HCEC 1CT (cell line): ENCODE measurements around the gene GALT.
A peak's percentile ranks its signal among the peaks of the same experiment; 100 is the strongest.

ENCODE experiments used
- DNase-seq: peaks from one replicate; pipeline ENCODE4 v3.0.0-alpha.2; 2017

GALT gene

DNA sequence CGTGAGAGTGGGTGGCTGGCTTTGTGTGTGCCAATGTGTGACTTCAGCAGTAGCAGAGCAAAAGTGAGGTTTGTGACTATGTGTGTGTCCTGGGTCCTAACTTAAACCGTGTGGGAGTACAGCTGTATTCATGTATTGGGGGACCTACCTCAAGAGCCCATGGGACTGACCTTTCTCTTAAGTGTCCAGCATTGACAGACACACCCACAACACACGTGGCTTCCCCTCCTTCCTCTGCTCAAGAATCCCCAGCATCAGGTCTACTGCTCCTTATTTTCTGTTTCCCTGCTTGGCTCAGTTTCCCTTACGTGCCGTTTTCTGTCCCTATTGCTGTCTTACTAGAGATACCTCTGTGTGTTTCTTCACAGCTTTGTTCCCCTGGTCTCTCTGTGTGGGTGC is 6.1 kb downstream of the GALT start:
- no peak for DNase-seq

DNA sequence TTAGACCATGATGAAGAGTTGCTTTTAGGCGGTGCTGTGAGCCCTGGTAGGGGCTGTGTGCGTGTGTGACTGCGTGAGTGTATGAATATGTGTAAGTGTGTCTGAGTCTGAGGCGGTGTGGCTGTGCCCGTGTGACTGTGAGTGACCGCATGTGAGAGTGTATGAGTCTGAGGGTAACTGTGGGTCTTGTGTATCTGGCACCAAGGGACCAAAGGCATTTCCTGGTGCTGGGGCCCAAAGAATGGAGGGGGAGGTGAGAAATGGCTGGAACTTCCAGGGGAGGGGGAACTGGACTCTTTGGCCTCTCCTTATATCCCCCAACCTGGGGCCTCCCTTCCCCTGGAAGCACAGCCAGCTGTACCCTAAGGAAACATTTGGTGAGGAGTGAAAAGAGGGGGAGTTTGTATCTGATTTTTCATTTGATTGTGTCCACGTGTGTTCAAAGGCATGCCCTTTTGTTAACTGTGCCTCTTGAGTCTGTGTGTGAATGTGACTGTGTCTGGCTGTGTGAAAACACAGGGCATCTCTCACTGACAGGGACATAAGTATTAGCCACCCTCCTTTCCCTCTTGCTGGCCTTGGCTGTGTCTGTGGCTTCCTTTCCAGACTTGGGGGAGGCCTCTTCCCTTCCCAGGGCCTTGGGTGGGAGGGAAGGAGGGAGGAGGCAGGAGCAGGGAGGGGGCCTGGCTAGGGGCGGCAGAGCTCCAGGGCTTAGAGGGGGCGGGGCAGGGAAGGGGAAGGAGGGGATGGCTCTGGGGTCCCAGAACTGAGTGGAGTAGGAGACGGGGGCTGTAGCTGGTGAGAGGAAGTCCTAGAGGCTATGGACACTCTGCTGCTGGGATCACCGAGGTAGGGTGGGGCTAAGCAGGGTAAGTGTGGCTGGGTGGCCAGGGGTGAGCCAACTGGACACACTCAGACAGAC is 6.9 kb downstream of the GALT start:
- no peak for DNase-seq

DNA sequence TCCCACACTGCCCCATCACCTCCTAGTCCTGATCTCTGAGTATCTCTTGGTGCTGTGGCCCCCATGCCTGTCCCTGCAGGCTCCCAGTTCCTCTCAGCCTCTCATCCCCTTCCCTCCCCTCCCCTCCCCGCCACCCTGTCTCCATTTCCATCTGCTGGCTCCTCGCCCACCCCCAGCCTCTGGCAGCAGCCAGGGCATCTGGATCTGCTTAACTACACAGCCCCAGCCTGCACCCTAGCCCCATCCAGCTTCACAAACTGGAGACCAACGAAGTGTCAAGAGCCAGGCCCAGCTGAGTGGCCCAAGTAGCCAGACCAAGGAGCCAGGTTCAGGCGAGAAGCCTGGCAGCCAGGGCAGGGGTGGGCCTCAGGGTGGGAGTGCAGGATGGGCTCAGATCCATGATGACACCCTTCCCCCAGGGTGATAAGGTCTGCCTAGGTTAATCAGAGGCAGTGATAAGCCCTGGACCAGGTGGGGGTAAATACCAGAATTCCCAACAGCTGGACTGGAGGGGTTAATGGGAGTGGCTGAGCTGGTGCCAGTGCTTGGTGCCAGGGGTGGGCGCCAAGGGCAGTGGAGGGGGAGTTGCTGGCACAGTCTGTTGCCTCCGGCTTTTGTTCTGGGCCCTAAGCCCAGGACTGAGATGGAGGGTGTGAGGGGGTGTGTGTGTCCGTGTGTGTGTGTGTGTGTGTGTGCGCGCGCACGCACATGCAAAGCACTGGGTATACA is 8.0 kb downstream of the GALT start:
- no peak for DNase-seq

DNA sequence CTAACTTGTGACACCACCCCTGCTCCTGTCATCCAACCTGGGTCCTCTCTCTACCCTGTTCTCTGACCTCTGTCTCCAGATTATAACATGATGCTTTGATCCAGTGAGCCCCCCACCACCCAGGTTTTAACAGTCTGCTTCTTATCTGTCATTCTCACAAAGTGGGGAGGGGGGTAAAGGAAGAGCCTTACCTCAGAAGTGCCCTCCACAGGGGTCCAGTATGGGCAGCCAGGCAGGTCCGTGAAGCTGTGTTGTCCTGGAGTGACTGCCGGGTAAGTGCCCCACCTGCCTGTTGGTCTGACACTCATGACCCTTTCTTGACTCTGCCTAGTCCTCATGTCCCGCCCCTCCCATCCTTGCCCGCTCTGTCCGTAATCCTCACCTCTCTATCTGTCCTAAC is 8.9 kb downstream of the GALT start:
- no peak for DNase-seq

DNA sequence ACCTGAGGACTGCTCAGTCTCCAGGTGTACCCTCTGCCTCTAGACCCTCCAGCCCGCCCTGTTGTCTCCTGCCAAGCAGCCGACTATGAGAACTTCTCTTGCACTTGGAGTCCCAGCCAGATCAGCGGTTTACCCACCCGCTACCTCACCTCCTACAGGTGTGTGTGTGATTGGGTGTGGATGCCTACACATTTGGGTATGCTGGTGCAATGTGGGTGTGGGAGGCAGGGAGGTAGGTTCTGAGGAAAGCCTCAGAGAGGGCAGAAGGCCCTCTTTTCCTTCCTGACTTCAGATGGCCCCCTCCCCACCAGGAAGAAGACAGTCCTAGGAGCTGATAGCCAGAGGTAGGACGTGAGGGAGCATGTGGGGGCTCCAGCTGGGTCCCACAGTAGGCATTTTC is 10.5 kb downstream of the GALT start:
- DNase-seq = no peak

DNA sequence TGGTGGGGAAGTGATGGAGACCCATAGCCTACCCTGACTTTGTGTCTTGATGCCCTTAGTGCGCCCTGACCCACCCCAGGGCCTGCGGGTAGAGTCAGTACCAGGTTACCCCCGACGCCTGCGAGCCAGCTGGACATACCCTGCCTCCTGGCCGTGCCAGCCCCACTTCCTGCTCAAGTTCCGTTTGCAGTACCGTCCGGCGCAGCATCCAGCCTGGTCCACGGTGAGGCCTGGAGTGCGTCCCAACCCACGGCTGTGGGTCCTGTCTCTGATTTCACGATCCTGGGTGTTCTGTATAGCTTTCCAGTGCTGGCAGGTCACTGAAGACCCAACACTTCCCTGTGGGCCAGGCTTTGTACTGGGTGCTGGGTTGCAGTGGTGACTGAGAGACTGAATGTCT is 12.0 kb downstream of the GALT start:
- no peak for DNase-seq

DNA sequence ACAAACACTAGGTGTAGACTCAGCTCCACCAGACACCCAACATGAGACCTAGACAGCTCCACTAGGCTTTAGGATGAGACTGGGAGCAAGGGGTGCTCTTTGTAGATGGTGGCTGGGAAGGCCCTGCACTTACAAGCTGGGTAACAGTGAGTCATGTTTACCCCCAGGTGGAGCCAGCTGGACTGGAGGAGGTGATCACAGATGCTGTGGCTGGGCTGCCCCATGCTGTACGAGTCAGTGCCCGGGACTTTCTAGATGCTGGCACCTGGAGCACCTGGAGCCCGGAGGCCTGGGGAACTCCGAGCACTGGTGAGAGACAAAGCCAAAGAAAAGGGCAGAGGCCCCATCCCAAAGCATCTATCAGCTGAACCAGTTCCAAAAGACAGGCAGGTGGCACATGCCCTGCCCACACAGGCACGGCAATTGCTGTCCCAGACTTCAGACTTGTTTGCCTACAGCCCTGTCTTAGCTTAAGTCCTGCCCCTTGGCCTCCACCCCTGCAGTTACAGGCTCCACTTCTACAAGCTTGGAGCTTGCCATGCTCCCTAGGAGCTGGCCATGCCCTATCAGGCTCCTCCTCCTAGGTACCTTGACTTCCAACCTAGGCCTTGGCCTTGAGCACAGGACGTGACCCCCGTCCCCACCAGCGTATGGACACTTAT is 13.2 kb downstream of the GALT start:
- DNase-seq = peak; percentile 20

DNA sequence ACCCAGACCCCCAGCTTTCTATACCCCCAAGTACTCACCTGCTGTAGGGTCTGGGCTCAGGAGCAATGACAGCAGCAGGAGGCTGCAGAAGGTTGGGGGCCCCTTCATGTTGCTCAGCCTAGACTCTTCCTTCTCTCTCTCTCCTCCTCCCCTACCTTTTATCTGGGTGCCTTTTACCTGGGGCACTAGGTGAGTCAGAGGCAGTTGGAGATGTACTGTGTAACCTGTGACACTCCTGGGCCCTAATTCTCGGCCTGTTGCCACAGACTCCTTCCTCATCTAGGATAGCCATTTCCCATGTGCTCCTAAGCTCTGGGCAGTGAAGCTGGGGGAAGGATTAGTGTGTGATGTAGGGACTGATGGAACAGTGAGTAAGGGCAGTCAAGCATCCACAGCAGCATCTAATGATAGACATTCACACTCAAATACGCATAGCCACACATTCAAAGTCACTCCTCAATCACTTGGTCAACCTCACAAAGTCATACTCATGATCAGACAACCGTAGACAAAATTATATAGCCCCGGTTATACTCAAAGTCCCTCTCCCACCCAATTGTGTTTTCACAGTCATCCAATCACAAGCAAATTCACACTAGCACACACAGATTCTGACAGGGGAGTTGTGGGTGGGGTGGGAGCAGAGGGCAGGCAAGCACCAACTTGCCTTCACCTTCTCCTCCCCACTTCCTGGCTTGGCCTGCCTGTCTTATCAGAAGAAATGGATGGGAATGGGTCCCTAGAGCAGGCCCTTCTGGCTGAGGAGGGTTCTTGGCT is 16.2 kb downstream of the GALT start, which contains the start of gene CCL27:
Gene CCL27, minus strand, starts transcription at position 132 of the 777 bp plus-strand sequence. Its CDS starts 24 bp downstream, at position 108.
- DNase-seq = no peak

DNA sequence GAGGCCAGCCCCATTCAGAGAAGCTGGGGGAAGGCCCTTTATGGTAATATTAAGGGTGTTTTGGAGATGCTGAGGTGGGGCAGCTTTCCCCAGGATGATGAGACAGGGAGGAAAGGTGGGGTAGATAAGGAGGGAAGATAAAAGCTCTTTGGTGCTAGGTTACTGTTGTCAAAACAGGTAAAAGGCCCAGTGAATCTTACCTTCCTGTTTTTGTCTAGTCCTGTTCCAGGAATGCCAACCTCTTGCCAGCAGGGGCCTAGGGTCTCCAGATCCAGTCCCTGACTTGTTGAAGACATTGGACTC is 16.8 kb downstream of the GALT start:
- no peak for DNase-seq

DNA sequence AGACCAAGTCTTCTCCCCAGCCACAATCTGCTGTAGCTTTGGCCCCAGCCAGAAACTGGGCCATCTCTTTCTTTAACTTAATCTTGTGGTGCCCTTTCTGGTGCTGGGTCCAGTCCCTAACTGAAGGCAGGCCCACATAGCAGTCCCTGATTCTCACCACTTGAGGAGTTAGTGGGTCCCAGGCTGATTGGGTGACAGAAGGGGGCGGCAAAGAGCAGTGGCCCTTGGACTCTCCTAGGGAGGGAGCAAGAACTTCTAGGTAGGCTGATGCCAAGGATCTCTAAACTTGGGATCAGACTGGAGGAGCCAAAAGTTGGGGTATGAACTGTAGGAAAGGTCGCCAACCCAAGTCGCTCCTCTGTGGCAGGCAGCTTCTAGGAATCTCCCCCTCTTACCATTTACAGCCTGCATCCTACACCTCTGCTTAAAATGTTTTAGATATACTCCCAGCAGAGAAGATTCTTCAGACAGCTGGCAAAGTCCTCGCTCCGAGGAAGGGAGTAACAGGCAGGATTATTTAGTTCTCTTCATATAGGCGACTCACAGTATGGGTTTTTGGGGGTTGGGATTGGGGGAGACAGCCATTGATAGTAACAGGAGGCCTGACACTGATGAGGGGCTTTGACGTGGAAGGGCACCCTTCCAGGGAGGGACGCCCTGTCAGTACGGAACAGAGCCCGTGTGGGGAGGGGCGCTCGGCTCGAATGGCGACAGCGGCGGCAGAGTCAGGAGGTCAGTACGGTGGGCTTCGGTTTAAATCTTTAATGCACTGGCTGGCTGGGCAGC is 18.0 kb downstream of the GALT start:
- DNase-seq = peak; percentile 77

DNA sequence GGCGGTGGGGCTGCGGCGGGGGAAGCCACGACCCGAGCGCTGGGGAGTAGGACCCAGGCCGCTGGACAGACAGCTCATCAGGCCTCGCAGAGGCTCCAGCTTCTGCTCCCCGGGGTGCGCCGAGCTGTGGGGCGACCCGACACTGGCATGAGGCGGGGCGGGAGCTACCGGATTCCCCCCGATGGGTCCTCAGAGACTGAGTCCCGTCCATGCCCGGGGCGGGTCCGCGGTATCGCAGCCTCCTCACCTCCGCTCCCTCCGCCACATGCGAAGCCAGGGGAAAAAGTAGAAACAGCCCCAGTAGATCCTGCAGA is 18.5 kb downstream of the GALT start:
- no peak for DNase-seq

DNA sequence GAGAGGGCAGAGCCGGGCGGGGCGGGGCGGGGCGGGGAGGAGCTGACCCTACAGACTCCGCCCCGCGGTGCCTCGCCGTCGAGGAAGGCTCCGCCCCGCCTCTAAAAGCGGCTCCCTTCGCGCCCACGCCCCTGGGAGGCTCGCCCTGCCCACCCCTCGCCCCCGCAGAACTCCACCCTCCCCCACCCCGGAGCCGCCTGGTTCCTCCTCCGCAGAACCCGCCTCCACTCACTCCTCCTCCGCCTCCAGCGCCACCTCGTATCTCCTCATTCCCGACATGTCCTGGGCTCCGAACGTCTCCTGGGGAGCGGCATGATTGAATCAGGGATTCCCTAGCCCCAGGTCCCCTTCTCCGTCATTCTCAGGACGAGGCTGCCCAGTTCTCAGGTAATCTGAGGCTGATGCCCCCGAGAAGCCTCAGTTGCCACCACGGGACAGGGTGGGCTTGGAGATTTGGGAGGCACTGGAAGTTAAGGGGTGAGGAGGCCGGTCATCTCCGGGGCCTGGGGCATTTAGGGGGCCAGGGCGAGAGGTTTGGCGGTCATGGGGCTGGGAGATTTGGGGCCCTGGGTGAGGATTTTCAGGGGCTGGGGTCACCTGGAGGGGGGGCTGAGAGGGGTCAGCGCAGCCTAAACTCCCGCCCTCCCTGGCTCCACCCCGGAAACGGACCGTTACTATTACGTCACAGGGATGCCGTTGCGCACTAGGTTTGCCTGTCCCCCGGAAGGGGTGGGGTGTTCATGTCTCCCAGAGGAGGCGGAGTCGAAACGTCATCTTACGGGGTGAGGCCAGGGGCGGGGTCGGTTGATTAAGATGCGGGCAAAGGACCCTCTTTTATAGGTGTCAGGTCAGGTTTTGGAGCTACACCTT is 19.1 kb downstream of the GALT start:
- peak; percentile 94 for DNase-seq

DNA sequence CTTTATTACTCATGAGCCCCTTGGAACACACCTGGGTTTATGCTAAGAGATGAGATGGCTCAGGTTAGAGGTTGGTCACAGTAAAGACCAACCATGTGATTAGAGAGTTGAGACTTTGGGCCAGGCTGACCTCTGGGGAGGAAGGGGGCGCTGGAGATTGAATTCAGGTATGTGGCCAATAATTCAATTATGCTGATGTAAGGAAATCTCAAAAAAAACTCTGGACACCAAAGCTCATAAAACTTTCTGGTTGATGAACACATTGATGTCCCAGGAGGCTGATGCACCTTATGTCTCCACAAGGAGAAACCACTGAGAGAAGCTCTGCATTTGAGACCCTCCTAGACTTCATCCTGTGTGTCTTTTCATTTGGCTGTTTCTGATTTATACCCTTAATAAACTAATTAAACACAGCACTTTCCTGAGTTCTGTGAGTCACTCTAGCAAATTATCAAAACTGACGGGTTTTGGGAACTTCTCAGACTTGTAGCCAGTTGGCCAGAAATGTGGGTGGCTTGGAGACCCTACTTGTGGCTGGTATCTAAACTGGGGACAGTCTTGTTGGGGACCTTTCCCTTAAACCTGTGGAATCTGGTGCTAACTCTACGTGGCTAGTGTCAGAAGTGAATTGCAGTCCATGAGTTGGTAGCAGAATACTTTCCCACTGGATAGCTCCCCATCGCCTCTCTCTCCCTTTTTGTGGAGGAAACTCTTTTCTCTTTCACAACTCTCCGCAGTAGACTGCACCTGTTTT is 23.5 kb downstream of the GALT start:
- no peak for DNase-seq

DNA sequence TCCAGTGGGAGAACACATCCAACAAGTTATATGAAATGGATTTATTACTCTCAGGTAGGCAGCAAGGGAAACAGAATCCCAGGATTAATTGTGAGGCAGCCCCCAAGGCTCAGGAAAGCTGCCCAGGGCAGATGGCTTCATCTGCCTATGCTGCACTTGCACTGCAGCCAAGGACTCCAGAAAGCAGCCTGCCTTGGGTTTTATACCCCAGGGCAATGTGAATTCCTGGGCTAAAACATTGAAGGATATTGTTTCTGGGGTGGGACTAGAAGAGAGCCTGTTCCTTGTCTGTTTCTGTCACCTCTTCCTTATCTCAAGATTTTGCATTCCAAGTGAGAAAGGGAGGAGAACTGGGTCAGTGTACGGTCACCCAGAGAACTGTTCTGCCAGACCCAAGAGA is 24.8 kb downstream of the GALT start:
- no peak for DNase-seq

DNA sequence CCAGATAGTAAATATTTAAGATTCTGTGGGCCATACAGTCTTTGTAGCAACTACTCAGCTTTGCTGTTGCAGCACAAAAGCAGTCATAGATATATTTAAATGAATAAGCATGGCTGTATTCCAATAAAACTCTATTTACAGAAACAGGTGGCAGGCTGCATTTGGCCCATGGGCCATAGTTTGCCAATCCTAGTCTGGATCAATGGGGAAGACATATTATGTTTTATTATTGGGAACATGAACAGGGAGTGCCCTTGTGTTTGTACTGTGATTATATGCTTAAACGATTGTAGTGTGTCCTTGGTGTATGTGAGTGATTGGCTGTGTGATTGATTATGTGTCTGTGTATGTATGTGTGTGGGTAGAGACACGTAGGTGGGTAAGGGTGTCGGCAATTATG is 28.0 kb downstream of the GALT start:
- DNase-seq = no peak

DNA sequence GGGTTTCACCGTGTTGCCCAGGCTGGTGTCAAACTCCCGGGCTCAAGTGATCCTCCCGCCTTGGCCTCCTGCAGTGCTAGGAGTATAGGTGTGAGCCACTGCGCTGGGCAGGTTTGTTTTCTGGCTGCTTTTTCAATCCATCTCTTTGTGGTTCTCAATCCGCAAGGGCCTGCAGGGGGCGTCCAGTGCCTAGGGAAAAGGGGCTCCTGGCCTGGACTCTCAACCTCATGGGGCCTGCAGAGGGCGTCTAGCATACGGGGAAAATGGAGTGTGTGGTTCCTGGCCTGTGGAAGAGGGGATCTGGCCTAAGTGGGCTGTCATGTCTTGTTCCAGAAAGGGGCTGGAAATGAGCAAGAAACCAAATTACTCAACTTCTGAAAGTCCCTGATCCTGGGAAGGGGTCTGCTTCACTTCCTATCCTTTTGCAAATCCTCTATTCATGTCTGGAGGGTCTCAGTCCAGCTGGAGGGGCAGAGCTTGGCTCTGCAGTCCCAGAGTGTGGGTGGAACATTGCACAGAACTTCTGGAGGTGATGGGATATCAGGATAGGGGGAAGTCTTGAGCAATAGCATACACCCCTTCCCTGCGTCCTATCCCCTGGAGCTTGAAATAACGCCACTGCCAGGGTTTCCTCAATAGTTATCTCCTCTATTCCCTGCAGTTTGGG is 28.7 kb downstream of the GALT start:
- DNase-seq = peak; percentile 70

DNA sequence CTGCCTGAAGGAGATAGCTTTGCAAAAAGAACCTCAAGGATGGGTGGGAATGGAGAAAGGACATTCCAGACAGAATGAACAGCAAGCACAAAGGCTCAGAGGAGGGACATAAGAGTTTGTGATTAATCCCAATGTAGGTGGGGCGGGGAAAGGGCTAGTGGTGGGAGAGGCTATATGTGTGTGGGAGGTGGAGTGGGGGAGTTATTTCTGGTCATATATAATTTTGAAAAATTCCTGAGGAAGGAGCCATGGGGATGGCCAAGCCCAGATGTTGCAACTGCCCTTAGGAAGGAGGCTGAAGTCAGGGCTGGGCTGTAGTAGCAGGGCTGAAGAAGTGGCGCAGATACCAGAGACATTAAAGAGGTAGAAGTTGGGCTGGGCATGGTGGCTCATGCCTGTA is 29.4 kb downstream of the GALT start:
- DNase-seq = no peak

DNA sequence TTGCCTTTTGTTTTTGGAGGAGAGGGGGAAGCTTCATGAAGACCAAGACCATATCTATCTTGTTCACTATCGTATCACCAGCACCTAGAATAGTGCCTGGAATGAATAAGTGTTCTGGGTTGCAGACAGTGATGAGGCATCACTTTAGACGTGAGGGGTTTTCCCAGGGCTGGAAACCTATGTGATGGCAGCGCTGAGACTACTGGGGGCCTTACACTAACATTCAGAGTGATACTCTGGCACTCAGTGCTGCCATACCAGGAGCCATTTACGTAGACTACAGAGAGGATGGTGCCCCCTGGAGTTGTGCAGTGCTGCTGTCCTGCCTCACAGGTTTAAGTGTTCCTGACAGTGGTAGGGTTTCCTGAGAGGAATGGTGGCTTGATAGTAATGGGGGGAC is 37.7 kb downstream of the GALT start:
- no peak for DNase-seq

DNA sequence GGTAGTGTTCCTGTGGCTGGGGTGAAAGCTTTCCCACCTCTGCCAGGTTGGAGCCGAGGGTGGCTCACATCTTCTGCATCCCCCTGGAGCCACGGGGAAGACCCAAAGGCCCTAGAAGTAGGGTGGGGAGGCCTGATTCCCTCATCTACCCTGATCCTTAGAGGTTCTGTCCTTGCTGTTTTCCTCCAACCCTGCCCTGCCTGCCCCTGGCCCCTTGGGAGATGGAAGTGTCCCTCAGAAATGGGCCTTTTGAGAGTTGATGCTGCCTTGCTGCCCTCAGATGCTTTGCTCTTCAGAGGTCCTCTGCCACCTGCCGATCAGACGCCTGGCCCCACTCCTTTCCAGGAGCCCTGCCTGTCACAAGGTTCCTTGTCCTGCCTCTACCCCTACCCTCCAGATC is 38.3 kb downstream of the GALT start:
- DNase-seq = no peak

DNA sequence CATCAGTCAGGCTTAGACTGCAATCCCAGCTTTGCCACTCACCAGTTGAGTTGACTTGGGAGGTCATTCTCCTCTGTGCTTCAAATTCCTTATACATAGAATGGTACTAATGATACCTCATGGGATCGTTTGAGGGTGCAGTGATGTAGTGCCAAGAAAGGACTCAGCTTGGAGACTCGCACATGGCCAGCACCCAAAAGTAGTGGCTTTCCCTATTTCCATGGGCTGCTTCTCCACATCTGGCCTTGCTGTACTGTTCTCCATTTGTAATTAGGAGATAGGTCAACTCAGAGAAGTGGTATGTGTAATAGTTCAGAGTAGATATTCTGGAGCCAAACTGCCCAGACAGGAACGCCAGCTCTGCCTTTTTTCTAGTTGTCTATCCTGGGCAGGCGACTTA is 39.1 kb downstream of the GALT start:
- no peak for DNase-seq
